ENCODE data around the gene MRPS25.

GRCh38 chr3:15108082-15108545 lies 43.0 kb upstream of the MRPS25 start:
- no peak for TF ChIP-seq YY1 (IDR thresholded peaks at IDR 0.05; ENCODE audit: insufficient read depth, insufficient read length)
- no peak for TF ChIP-seq SUZ12 (IDR thresholded peaks at IDR 0.05; ENCODE audit: extremely low read depth, insufficient read depth, insufficient read length)
- TF ChIP-seq ZNF274 (IDR thresholded peaks at IDR 0.05; ENCODE audit: low read depth, low read length): no peak
